Measurements from ENCODE around the gene ADPRM. TPM values are rescaled to one million over a fixed set of nuclear protein-coding genes. Genes with fewer than 3 reads are reported as not detected.

Gene ADPRM
- total RNA-seq, 1 experiment from 2014 or later = 11.1 TPM

Other genes with a start within 250 kb of the ADPRM start
- gene MYH4, start 228.0 kb upstream of the ADPRM start, total RNA-seq (2014; rRNA removed; shearing (Covaris generic)) = not detected in 2 replicates
- not detected in 2 replicates for gene MYH1, start 179.1 kb upstream of the ADPRM start, total RNA-seq (2014; rRNA removed; shearing (Covaris generic))
- gene MYH2, start 147.9 kb upstream of the ADPRM start, total RNA-seq (2014; rRNA removed; shearing (Covaris generic)) = 0.12 and 0.17 TPM in 2 replicates
- gene MYH3, start 40.3 kb upstream of the ADPRM start, total RNA-seq (2014; rRNA removed; shearing (Covaris generic)) = 3.9 and 5.6 TPM in 2 replicates
- gene SCO1, start 61 bp upstream of the ADPRM start, total RNA-seq (2014; rRNA removed; shearing (Covaris generic)) = 51.6 and 58.9 TPM in 2 replicates
- gene TMEM220, start 32.4 kb downstream of the ADPRM start, total RNA-seq (2014; rRNA removed; shearing (Covaris generic)) = 0.12 and 0.26 TPM in 2 replicates
- gene TMEM238L, start 106.5 kb downstream of the ADPRM start, total RNA-seq (2014; rRNA removed; shearing (Covaris generic)) = not detected in 2 replicates
- gene PIRT, start 140.5 kb downstream of the ADPRM start, total RNA-seq (2014; rRNA removed; shearing (Covaris generic)) = not detected in 2 replicates